DMS153 (cell line): ENCODE results near the gene GOSR2.
"Not testable (repeated sequence)": the region's sequence is repeated elsewhere in the genome, so short reads cannot be mapped to it uniquely, and the experiment has no call there.

Experiments
- DNase-seq: peaks from one replicate; lab custom pipeline; 2025; lab: John Stamatoyannopoulos, UW

GOSR2 gene

DNA sequence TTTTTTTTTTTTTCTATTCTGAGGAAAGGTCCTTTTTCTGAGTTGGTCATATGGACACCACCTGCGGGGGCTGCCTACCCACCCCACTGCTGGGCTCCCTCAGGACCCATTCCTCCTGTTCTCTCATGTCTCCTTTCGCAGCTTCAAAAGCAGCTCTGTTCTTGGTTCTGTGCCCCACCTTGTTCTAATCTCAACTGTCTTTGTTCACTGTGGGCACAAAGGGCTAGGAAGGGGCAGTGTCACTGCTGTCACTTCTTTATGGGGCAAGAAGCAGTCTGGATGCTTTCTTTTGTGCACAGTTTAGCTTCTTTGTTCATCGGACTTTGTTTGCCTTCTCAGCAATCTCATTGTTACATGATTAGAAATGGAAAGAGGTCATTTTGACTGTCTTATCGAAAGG is 7.1 kb downstream of the GOSR2 start:
- DNase-seq = no peak

DNA sequence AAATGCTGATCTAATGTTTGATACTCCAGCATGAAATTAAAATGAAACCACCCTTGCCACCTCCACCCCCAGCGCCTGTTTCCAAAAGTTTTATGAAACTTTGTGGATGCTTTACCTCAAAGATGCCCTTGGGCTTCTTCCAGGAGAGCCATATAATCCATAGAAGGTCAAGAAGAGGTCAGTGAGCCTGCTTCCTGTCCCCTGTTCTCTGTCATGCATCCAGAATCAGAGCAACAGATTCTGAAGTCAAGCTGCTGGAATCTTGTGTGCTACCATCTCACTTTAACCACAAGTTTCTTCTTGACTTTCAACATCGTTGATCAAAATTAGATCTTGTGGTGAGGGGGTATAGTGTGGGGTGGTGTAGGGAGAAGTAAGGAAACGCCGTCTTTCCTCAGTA is 8.6 kb downstream of the GOSR2 start:
- DNase-seq = no peak

DNA sequence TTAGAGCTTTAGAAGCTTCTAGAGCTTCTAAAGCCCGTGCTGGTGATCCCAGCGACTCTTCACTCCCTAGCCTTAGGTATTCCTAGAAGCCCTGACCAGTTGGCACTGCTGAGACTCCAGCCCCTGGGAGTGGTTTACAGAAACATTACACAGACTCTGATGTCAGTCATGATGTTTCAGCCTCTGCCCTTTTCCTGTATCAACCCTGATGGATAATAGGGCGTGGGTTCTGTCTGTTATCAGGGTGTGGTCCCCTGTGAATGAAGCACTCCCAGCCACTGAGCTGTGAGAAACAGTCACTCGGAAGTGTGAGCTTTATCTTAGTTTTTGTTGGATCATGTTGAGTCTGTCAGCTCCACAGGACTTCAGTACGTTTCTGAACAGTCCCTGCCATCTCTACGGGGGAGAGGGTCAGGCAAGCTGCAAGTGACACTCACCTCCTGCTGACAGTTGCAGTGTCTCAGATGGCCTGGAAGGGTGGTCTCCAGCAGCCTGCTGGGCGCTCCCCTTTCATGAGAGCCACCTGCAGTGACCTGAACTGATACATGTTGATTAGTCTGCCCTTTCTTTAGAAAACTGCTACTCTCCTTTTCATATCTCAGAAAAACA is 12.8 kb downstream of the GOSR2 start:
- DNase-seq = no peak

DNA sequence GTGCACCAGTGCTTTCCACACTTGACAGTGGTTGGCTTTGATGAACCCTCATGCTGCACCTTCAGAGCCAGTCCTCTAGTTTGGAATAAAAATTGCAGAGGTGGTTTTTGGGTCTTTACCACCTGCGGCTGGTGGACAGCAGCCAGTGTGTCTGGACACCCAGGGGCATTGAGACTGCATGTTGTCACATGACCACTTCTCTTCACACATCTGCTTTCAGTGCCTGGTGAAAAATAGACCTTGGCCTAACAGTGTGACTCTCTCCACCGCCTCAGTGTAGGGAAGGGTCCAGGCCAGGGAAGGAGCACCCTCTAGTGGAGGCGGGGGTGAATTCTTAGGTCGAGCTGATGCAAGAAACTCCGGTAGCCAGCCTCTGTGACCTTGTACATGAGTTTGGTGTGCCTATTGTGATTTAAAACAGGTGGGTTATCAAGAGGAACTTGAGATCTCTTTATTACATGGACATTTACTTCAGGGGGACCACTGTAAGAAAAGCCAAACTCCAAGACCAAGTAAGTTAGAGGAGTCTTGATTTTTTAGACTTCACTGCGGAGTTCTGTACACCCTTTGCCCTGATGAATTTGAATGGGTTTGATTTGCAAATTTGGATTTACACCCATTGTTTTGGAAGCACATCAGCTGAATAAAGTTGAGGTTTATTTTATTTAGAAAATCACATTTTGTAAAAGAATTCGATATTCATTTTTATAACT is 17.9 kb downstream of the GOSR2 start:
- DNase-seq = peak; percentile 42

DNA sequence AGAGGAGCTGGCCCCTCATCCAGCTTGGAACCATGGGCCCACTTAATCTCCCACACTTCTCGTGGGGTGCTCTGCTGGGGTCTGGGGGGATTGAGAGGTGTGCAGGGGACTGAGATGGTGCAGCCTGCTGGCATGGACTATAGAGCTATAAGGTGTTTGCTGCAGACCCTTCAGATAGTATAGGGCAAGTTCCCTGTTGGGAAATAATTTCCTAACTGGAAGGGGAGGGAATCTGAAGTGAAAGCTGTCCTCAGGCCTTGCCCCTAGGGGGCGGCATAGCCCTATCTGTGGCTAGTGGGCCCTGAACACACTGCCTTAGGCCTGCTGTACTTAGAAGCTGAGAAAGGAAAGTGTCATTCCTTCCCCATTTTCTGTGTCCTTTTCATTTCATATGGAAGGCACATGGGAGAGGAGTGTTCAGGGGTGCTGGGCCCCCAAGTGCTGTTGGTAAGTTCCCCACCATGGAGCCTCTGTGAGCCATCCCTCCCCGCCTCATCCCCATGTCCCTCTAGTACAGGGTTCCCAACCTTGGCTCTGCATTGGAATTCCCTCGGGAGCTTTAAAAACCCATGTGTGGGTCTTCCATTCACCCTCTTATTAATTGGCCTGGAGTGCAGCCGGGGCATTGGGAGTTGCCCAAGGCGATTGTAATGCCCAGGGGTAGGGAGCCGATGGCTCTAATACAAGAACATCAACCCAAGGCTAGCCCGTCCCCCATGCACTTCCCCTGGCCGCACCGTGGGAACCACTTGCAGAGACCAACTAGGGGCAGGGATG is 19.7 kb downstream of the GOSR2 start:
- peak; percentile 37 for DNase-seq

DNA sequence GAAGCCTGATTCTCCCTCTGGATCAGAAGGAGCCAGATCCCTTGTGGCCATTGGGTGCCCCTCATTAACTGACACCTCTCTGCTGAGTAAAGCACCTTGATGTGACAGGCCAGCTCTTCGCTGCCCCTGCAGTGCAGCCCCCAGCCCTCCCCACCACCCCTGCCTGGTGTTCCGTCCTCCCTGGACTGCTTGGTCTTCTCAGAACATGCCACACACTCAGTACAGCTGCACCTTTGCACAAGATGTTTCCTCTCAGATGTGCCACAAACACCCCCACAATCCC is 20.2 kb downstream of the GOSR2 start:
- DNase-seq = no peak

DNA sequence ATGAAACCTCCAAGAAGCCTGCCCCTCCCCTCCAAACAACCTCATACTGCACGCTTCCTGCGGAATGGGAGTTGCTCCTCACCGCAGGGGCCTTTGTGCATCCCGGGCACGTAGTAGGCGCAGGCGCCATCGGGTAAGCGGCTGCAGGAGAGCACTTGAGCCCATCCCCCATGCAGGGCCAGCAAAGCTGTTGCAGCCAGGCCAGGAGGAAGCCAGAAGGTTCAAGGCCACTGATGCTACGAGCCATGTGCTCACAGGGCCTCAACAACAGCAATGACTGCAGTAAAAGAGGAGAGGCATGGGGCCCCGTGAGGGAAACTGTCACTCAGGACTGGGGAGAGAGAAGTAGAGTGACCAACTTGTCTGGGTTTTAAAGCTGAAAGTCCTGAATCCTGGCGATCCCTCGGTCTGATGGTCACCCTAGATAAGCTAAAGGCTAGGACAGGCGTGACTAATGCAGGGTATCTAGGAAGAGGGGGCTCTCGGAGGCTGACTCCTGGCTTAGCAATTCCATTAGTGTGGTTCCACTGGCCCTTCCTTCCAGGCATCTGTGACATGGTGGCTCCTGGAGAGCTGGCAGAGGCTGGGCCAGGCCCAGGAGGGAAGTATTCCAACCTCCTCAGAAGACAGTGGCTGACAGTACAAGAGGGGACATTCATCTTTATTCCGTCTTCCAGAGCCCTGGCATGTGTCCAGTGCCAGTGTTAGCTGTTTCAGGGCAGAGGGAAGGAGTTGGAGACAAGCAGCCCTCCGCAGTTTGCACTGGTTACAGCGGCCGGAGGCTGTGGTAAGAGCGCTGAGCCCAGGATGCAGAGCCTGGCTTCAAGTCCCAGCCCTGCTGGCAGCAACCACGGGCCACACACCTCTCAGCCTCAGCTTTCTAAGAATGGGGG is 20.8 kb downstream of the GOSR2 start:
- DNase-seq = peak; percentile 11

DNA sequence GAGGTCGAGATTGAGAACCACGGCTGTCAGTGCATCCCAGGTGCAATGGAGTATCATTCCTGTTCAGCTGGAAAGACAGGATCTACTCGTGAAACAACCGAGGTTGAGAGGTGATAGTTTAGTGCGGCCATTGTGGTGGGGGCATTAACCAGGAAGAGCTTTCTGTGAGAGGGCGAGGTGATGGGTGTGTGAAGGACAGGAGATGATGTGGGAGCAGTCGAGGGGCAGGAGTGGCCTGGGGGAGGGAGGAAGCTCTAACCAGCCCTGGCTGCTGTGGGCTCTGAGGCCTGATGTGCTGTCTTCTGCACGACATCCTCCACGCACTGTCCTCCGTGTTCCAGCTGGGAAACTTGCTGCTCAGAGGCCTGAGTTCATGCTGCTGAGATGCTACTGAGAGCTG is 22.0 kb downstream of the GOSR2 start:
- peak; percentile 5 for DNase-seq

DNA sequence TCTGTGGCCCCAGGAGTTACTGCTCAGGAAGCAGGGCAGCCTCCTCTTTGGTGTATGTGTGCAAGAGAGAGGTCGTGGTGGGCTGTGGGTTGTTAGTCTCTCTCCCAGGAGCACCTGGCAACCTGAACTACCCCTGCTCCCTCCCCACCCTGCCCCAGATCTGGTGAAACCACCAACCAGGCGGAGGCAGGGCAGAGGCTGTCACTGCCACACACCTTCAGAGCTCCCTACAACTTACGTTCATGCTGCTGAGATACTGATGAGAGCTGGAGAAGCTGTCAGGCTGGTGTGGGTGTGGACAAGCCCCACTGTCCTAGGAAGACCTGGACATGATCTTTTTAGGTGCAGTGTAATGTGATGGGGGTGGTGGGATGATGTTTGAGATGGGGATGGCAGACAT is 24.3 kb downstream of the GOSR2 start:
- DNase-seq = no peak

DNA sequence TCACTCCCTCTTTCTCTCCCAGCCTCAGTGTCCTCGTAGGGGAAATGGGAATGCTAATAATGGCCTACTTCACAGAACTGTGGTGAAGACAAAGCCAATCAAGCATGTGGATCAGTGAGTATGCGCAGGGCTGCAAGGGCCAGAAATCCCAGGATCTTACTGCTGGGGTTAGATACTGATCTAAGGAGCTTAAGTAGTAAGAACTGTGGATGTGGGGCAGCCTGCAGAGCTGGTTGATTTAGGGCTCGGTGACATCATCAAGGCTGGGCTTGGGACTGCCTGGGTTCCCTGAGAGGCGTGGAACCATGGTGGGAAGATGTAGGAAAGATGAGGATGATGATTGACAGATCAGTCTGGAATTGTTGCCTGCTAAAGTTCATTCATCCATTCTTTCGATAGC is 25.6 kb downstream of the GOSR2 start:
- no peak for DNase-seq

DNA sequence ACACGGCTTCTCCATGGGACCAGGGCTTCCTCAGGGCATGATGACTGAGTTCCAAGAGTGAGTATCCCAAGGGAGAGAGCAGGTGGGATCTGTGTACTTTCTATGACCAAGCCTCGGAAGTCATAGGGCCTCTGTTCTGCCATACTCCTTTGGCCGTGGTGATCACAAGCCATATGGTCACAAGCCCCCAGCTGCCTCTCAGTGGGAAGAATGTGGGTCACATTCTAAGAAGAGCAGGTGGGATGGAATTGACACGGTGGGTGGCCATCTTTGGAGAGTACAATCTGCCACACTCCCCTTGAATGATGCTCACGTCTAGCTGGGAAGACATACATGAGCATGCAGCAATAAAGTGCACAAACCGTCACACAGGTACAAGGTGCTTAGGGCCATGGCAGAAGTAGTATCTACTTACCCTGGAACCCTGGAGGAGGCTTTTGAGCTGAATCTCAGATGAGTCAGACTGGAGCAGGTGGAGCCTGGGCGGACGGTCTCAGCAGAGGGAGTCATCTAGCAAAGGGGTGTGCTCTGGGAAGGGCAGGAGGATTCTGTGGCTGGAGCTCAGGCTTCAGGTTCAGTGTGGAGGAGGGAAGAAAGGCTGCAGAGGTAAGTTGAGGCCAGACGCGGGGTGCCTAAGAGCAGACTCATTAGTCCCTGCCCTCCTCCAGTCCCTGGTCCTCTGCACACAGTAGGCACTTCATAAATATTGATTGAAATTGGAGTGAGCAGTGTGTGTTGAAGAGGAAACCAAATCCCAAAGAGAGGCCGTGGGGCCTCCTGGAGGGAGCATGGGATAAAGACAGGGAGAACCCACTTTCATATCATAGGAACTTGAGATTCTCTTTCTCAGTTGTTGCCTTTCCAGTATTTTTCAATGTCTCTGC is 26.6 kb downstream of the GOSR2 start:
- DNase-seq = no peak

DNA sequence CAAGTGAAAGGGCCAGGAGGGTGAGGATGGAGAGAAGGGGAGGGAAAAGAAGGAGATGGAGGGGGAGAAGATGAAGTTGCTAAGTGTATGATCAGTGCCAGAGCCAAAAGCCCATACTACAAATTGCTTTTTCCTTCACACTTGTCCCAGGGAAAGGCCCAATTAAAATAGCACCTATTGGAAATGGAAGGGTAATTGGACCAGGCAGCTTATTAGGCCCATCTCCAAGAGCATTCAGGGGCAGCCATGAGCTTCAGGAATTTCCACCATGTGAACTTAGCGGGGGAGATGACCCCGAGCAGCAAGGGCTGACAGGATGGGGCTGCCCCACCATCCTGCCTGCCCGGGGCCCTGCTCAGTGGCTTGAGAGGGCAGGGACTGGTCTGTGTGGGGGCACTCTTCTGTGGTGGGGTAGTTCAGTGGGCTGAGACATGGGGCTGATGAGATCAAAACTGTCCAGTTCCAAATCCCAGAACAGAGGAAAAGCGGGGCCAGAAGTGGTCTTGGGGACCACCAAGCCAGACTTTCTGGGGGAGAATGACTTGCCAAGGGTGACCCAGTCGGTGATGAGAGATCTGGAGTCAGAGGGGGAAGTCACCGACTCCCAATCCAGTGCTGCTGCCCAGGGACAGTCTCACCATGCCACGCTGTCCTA is 27.5 kb downstream of the GOSR2 start:
- DNase-seq = no peak

DNA sequence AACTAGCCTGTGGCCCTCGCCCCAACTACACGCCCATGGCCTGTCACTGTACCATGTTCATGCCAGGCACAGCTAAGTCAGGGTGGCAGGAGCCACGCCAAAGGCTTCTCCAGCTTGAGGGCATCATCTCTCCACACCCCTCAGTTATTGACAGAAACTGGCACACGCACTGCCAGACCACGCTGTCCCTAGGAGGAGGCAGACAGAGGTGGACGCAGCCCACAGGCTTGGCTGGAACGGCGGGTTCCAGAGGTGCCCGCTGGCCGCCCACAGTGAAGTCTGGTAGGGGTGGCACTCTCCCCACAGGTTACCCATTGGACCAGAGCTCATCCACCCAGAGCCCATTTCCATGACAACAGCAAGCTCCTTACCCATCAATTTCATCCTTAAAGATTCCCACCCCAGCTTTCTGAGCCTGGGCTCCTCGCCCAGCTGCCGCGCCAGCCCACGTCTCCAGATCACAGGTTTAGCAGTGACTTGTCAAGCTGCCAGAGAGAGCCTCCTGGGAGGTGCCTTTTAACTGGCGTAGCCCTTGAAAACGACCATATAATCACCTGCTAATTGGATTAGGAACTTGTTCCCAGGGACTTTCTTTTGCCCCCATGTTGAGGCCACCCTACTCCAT is 28.1 kb downstream of the GOSR2 start:
- DNase-seq = no peak

DNA sequence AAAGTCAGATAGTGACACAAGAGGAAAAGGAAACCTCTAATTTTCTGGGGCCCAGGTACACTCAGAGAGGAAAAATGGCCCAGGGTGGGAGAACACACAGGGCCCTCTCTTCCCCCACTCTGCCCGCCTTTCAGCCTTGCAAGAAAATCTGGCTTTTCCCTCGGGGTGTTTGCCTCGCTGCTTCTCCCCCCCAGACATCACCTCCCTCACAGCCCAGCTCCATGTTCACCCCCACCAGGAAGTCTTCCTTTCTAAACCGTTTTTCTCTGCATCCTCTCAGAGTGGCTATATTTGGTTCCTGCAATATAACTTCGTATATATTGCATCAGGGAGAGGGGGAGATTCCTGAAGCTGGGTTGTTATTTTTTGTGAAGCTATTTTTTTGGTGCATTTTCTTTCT is 28.7 kb downstream of the GOSR2 start:
- DNase-seq = no peak

DNA sequence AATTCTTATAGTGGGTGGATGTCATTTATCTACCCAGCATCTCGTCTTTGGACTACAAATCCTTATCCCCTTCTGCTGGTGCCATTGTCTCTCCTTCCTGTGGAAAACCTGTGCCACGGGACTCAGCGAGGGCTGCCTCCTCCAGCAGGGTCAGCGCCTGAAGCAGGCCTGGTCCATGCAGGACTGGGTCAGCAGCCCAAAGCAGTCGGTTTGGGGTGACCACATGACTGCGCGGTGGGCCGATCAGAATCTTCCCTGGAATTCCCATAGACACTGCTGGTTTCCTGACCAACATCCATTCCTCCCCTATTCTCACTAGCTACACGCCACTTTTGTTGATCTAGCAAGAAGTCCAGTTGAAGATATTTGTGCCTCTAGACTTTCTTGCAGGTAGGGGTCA is 29.2 kb downstream of the GOSR2 start:
- no peak for DNase-seq

DNA sequence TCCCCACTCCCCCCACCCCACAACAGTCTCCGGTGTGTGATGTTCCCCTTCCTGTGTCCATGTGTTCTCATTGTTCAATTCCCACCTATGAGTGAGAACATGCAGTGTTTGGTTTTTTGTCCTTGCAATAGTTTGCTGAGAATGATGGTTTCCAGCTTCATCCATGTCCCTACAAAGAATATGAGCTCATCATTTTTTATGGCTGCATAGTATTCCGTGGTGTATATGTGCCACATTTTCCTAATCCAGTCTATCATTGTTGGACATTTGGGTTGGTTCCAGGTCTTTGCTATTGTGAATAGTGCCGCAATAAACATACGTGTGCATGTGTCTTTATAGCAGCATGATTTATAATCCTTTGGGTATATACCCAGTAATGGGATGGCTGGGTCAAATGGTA is 30.2 kb downstream of the GOSR2 start:
- DNase-seq = not testable (repeated sequence)

DNA sequence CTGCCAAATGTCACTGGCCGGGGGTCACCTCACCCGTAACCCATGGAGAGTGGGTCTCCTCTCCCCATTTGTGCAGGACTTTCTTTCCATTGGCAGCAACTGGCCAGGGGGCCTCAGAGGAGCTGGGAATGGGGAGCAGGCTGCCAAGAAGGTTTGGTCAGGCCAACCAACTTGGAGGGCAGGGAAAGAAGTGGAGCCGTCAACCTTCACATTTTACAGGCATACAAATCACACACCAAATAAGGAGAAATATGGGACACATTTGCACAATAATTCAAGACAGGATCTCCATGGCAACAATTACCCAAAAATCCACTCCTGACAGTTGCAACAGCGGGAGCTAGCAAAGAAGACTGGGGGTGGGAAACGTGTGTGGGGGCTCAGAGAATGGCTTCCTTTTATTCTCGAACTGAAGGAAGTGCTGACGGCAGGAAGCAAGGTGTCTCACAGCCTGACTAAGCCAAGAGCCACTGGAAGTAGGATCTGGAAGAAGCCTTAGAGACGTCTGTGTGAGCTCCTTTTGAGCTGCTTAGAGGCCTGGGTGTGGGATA is 35.2 kb downstream of the GOSR2 start:
- no peak for DNase-seq

DNA sequence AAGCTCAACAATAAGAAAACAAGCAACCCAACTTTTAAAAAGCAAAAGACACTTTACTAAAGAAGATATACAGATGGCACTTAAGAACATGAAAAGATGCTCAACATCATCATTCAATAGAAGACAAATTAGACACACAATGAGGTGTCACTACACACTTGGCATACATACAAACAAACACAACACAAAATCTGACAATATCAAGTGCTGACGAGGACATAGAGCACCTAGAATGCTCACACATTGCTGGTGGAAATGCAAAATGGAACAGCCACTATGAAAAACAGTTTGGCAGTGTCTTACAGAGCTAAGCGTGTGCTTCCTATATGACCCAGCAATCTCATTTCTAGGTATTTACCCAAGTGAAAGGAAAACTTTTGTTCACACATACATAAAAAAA is 37.2 kb downstream of the GOSR2 start:
- DNase-seq = no peak

DNA sequence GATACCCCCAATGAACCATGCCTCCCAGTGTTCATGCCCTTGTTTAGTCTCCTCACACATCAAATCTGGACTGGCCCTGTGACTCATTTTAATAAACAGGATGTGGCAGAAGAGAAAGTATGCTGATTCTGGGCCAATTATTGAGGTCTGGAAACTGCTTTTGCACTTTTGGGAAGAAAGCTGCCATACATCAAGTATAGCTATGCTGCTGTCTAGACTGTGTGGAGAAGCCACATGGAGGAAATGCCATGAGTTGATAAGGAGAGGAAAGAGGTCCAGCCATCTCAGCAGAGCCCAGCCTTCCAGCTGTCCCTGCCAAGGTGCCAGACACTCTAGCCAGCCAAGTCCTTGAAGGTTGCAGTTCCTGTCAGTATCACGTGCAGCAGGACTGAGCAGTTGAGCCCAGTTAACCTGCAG is 39.4 kb downstream of the GOSR2 start:
- no peak for DNase-seq

DNA sequence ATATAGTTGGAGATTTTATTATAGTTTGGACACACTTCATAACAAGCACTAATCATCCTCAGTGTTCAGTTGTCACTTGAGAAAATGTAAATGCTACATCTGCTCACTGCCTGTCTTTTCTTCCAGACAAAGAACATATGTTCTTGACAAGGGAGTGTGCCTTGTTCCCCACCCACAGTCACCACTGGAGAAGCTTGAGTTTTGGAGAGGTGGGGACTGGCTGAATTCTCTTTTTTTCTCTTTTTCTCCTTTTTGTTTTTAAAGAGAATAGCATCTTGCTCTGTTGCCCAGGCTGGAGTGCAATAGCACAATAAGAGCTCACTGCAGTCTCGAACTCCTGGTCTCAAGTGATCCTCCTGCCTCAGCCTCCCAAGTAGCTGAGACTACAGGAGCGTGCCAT is 40.6 kb downstream of the GOSR2 start:
- DNase-seq = no peak
